T47D (cell line): ENCODE measurements around the gene BNIP5.
"Not testable (repeated sequence)": the region's sequence is repeated elsewhere in the genome, so short reads cannot be mapped to it uniquely, and the experiment has no call there.

Source experiments
- DNase-seq, 2 experiments: peaks; one replicate each; pipeline versions ENCODE4 v3.0.0 to v3.0.0-alpha.2; 2011 to 2012; ENCODE audit warnings: low read depth in 1 of 2, low spot score in 1 of 2
- JUND ChIP-seq: IDR thresholded peaks from 2 replicates; pipeline ENCODE4 v1.6.1; 2012; ENCODE audit warnings: low read depth
- in situ Hi-C: cut with HindIII; loops from 2 replicates; pipeline ENCODE4 v1.10.0; 2016; ENCODE audit warnings: low sequenced_read_pairs, low pct_unique_long_range_greater_than_20kb

The BNIP5 gene

DNA sequence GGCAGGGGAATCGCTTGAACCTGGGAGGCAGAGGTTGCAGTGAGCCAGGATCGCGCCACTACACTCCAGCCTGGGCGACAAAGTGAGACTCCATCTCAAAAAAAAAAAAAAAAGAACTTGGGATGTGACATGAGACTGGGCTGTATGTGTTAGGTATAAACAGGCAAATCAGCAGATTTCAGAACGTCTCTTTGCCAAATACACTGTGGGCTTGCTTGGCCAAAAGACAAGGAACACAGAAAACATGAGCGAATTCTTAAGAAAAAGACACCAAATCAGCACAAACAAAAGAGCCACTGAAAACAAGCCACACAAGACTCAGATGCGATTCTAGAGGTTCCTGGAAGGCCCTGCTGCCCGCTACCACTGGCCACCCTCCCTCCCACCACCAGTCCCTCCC, 38.3 kb upstream of the BNIP5 start:
- TF ChIP-seq JUND = no peak
- no peak for DNase-seq
- in situ Hi-C loops = no loop called here

DNA sequence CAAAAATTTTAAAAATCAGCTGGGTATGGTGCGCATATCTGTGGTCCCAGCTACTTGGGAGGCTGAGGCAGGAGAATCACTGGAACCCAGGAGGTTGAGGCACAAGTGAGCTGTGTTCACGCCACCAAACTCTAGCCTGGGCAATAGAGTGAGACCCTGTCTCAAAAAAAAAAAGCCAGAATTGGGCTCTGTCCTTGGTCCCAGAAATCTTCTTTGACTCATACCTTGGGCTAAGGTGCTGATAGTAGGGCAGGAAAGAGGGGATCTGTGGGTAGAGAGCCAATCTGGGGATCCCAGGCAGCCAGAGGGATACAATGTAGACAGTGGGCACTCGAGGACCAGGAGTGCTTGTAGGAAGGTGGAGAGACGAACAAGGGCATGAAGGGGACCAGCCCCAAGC, 37.5 kb upstream of the BNIP5 start:
- DNase-seq = no peak
- in situ Hi-C loops = no loop called here
- no peak for TF ChIP-seq JUND

DNA sequence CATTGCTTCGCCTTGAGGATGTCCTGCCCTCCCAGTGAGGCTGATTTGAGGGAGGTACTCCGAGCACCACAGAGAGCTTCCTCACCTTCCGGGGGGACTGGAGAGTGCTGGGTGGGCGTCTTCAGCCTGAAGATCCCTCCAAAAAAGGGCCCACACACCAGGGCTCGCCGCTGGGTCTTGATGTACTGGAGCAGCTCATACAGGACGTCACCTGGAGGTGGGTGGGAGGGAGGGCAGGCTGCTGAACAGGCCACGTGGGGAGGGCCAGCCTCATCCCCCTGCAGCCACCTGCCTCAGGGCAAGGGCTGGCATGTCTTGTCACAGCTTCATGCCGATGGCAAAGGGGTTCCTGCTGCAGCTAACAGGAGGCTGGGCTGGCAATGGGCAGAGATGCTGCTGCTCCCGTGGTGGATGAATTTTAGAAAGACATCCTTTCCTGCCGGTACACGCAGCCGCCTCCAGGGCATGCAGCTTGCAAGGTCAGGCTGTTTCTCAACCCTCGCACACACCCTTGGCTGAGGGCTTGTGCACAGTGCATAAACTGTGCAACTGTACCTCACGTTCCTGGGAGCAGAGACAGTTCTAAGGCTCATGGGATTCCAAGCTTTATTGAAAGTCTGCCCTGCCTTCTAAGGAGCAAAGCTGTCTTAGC, 36.8 kb upstream of the BNIP5 start:
- in situ Hi-C loops = no loop called here
- DNase-seq = peak in 1 of 2 experiments; percentile 57
- TF ChIP-seq JUND = no peak

DNA sequence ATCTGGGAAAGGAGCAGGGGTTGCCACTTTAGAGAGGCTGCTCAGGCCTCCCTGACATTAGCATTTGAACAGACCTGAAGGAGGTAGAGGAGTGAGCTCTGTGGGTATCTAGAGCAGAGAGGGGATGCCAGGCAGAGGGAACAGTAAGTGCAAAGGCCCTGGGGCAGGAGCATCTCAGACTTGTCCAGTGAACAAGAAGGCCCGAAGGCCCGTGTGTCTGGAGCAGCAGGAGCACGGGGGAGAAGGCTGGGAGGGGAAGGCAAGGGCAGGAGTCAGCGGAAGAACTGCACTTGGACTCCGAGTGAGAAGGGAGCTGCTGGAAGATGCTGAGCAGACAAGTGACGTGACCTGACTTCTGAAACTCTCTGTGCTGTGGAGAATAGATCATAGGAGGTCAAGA, 35.4 kb upstream of the BNIP5 start:
- no peak for TF ChIP-seq JUND
- in situ Hi-C loops = no loop called here
- DNase-seq = no peak

DNA sequence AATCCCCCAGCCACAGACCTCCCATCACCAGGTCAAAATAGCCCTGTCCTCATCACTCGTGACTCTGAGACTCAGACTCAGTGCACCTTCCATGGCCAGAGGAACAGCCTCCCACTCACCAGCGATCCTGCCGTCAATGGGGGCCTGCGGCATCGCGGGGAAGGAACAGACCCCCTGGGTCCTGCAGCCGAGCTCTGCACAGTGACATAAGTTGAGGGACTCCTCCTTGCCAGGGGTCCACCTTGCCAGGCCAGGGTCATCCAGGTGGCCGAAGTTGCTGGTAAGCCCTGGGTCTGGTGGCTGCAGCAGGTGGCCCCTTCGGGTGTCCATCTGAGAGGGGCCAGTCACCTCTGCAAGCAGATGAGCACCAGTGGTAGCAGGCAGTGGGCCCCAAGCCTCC, 34.5 kb upstream of the BNIP5 start:
- DNase-seq = no peak
- in situ Hi-C loops = no loop called here
- TF ChIP-seq JUND = no peak

DNA sequence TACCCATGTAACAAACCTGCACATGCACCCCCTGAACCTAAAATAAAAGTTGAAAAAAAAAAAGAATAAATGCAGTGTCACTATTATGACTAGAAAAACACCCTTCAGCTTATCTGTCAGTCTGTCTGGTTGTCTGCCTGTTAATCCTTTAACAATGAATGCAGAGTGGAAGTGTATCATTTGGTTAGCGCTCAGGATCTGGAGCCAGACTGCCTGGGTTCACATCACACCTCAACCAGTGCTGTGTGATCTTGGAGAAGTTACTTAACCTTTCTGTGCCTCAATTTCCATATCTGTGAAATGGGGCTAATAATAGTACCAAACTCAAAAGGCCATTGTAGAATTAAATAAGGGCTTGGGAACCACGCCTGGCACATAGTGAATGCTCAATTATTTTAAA, 34.0 kb upstream of the BNIP5 start:
- DNase-seq = no peak
- TF ChIP-seq JUND = no peak
- in situ Hi-C loops = no loop called here

DNA sequence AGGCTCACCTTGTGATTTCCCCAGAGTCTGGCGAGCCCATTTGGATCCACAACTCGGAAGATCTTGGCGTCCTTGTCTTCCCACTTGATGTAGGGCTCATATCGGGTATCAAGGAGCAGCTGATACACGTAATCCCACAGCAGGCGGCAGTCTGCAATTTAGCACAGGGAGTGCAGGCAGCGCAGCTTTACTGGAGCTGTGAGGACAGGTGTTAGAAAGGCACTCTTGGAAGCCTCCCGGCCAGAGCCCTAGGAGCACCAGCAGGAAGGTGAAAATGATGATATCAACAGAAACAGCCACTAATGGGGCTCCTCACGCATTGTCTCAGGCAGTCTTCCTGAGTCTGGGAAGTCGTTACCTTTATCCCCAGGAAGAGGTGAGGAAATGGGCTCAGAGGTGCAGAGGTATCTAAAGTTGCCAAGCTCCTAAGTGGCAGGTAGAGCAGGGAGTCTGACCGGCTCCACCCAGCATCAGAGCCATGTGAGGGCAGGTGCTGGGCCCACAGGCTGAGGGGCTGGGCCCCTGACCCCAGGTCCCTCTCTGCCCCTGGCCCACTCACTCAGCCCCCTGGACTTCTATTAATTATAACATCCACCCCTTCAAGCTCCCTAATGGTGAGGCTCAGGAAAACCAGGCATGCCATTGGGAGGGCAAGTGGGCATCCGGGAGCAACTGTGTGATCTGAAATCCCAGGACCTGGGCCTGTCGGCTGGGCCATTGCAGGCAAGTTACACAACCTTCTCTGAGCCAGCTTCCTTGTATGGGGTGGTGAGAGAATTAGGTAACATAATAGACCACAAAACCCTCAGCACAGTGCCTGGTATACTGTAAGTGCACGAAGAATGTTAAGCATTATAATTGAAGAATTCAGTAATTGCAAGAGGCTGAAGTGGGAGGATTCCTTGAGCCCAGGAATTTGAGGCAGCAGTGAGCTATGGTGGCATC, 32.5 kb upstream of the BNIP5 start:
- TF ChIP-seq JUND = no peak
- DNase-seq = peak in 1 of 2 experiments; percentile 18
- in situ Hi-C loops = no loop called here

DNA sequence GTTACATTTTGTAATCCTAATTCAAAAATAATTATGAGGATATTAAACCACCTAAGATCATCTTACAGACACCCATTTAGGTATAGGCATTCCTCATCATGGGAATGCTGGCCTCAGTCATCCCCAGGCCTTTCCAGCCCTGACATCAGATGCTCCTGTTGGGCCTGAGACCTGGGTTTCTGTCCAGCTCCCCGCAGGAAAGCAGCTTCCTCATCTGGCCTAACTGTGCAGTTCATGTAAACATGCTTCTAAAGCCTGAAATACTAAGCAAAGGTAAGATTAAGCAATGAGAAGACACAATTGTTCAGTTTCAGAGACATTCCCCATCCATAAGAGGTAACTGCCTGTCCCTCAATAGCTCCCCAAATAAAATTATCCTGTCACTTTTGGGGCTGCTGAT, 31.7 kb upstream of the BNIP5 start:
- in situ Hi-C loops = no loop called here
- no peak for DNase-seq
- no peak for TF ChIP-seq JUND

DNA sequence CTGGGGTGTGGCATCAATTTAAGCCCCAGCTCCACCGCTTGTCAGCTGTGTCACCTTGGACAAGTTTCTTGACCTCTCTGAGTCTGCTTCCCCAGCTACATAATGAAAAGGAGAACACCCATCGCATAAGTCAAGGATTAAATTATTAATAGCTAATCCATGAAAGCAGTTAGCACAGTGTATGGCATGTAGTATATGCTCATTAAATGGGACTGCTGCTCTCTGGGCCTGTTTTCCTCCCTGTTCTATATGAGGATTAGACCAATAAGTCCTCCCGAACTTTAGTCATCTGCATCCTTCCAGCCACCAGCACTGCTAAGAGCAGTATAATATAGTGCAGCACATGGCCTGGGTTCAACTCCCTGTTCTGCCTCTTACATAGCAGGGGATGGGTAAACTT, 31.1 kb upstream of the BNIP5 start:
- in situ Hi-C loops = no loop called here
- DNase-seq = no peak
- TF ChIP-seq JUND = no peak

DNA sequence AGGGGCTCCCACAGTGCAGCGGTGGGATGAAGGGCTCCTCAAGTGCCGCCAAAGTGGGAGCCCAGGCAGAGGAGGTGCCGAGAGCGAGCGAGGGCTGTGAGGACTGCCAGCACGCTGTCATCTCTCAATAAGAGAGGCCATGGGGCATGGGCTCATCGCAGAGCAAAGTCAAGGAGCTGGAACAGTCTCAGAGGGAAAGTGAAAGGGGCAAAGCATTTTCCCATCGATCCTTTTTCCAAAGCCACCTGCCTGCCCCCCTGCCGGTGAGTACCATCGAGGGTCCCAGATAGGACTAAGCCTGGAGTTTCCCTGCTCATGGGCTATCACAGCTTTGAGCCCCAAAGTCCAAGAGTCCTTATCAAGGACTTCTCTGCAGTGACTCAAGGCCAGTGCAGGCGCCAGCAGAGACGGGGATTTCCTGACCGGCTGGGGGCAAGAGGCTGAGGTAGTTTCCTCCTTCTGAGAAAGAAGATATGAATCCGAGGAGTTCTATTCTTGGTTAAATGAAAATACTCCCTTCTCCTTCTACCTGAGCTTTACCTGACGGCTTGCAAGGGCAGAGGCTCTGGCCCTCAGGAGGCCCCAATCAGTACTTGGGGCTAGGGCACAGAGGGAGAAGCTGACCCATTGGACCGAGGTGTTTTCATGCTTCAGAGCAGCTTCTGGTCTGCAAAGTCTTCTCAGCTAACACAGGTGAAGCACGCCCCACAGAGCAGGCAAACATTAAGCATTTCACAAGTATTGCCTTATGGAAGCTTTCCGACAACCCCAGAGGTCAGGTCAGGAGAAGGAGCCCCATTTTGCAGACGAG, 28.2 kb upstream of the BNIP5 start:
- no peak for TF ChIP-seq JUND
- in situ Hi-C loops = no loop called here
- DNase-seq = no peak

DNA sequence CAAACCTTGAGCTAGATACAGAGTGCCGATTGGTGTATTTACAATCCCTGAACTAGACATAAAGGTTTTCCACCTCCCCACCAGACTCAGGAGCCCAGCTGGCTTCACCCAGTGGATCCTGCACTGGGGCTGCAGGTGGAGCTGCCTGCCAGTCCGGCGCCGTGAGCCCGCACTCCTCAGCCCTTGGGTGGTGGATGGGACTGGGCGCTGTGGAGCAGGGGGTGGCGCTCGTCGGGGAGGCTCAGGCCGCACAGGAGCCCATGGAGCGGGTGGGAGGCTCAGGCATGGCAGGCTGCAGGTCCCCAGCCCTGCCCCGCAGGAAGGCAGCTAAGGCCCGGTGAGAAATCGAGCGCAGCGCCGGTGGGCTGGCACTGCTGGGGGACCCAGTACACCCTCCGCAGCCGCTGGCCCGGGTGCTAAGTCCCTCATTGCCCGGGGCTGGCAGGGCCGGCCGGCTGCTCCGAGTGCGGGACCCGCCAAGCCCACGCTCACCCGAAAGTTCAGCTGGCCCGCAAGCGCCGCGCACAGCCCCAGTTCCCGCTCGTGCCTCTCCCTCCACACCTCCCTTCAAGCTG, 27.5 kb upstream of the BNIP5 start:
- in situ Hi-C loops, DNase-seq: not testable (repeated sequence)

DNA sequence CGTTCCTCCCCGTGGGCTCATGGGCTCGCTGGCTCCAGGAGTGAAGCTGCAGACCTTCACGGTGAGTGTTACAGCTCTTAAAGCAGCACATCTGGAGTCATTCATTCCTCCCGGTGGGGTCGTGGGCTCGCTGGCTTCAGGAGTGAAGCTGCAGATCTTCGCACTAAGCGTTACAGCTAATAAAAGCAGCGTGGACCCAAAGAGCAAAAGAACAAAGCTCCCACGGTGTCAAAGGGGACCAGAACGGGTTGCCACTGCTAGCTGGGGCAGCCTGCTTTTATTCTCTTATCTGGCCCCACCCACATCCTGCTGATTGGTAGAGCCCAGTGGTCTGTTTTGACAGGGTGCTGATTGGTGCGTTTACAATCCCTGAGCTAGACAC, 26.7 kb upstream of the BNIP5 start:
- in situ Hi-C loops, DNase-seq: not testable (repeated sequence)
